ENCODE measurements around the gene ZMIZ1. TPM values are rescaled to one million over a fixed set of nuclear protein-coding genes. Genes with fewer than 3 reads are reported as not detected.

ZMIZ1 gene
- polyA plus RNA-seq, 2 donors, result 29.2 to 29.7 TPM

GRCh38 chr10:79170993-79171392, 102.2 kb downstream of the ZMIZ1 start:
- Histone ChIP-seq H3K27me3 (ENCODE audit: control insufficient read depth in 1 of 2, insufficient read depth in 2 of 2, low read length in 2 of 2) (no peaks in the 10 kb centered on the region), H3K4me3 (ENCODE audit: low read depth in 1 of 2, low read length in 2 of 2) (no peak overlapping the region), H3K27ac (ENCODE audit: low read depth in 2 of 2, low read length in 1 of 2) (peak overlapping the region in 1 of 2 donors; percentile 4), H3K36me3 (ENCODE audit: control insufficient read depth in 2 of 2, insufficient read depth in 2 of 2, low read length in 1 of 2) (peaks cover 11 to 46% of the 10 kb centered on the region in 2 donors), H3K9me3 (ENCODE audit: control insufficient read depth in 2 of 2, insufficient read depth in 1 of 2, low read depth in 1 of 2, low read length in 1 of 2) (no peaks in the 10 kb centered on the region), H3K4me1 (ENCODE audit: control insufficient read depth in 2 of 2, insufficient read depth in 2 of 2, low read length in 1 of 2) (peaks cover 6 to 7% of the 10 kb centered on the region in 2 donors)
- WGBS, 2 donors, result 78 to 79% methylated on average over 9 of the region's 9 CpGs

- peaks cover 7 to 9% of the 10 kb centered on the region in 2 donors for H3K4me1 ChIP-seq (ENCODE audit: control insufficient read depth in 2 of 2, insufficient read depth in 2 of 2, low read length in 1 of 2)
- H3K27ac ChIP-seq (ENCODE audit: low read depth in 2 of 2, low read length in 1 of 2), result peak overlapping the region in 1 of 2 donors; percentile 4
- H3K36me3 ChIP-seq (ENCODE audit: control insufficient read depth in 2 of 2, insufficient read depth in 2 of 2, low read length in 1 of 2), result peaks cover 11 to 45% of the 10 kb centered on the region in 2 donors
- H3K27me3 ChIP-seq (ENCODE audit: control insufficient read depth in 1 of 2, insufficient read depth in 2 of 2, low read length in 2 of 2), result no peaks in the 10 kb centered on the region
- WGBS, 2 donors, result 92 to 93% methylated on average over 5 of the region's 5 CpGs
- H3K9me3 ChIP-seq (ENCODE audit: control insufficient read depth in 2 of 2, insufficient read depth in 1 of 2, low read depth in 1 of 2, low read length in 1 of 2), result no peaks in the 10 kb centered on the region
- no peak overlapping the region for H3K4me3 ChIP-seq (ENCODE audit: low read depth in 1 of 2, low read length in 2 of 2)
Observed at GRCh38 chr10:79171504-79171903, 102.7 kb downstream of the ZMIZ1 start.

GRCh38 chr10:79172881-79173280, 104.1 kb downstream of the ZMIZ1 start:
- H3K4me1 ChIP-seq (ENCODE audit: control insufficient read depth in 2 of 2, insufficient read depth in 2 of 2, low read length in 1 of 2), result peaks cover 7 to 11% of the 10 kb centered on the region in 2 donors
- H3K9me3 ChIP-seq (ENCODE audit: control insufficient read depth in 2 of 2, insufficient read depth in 1 of 2, low read depth in 1 of 2, low read length in 1 of 2), result no peaks in the 10 kb centered on the region
- H3K27ac ChIP-seq (ENCODE audit: low read depth in 2 of 2, low read length in 1 of 2), result no peak overlapping the region
- no peaks in the 10 kb centered on the region for H3K27me3 ChIP-seq (ENCODE audit: control insufficient read depth in 1 of 2, insufficient read depth in 2 of 2, low read length in 2 of 2)
- WGBS, 2 donors, result 72 to 76% methylated on average over 5 of the region's 5 CpGs
- H3K4me3 ChIP-seq (ENCODE audit: low read depth in 1 of 2, low read length in 2 of 2), result no peak overlapping the region
- peaks cover 4 to 35% of the 10 kb centered on the region in 2 donors for H3K36me3 ChIP-seq (ENCODE audit: control insufficient read depth in 2 of 2, insufficient read depth in 2 of 2, low read length in 1 of 2)

GRCh38 chr10:79173582-79174262, 105.0 kb downstream of the ZMIZ1 start:
- 92 to 94% methylated on average over 10 of the region's 10 CpGs for WGBS, 2 donors
- Histone ChIP-seq H3K27me3 (ENCODE audit: control insufficient read depth in 1 of 2, insufficient read depth in 2 of 2, low read length in 2 of 2) (no peaks in the 10 kb centered on the region), H3K27ac (ENCODE audit: low read depth in 2 of 2, low read length in 1 of 2) (no peak overlapping the region), H3K36me3 (ENCODE audit: control insufficient read depth in 2 of 2, insufficient read depth in 2 of 2, low read length in 1 of 2) (peaks cover 4 to 33% of the 10 kb centered on the region in 2 donors), H3K4me3 (ENCODE audit: low read depth in 1 of 2, low read length in 2 of 2) (no peak overlapping the region), H3K9me3 (ENCODE audit: control insufficient read depth in 2 of 2, insufficient read depth in 1 of 2, low read depth in 1 of 2, low read length in 1 of 2) (no peaks in the 10 kb centered on the region), H3K4me1 (ENCODE audit: control insufficient read depth in 2 of 2, insufficient read depth in 2 of 2, low read length in 1 of 2) (peaks cover 8 to 11% of the 10 kb centered on the region in 2 donors)

- H3K4me1 ChIP-seq (ENCODE audit: control insufficient read depth in 2 of 2, insufficient read depth in 2 of 2, low read length in 1 of 2), result peaks cover 11 to 17% of the 10 kb centered on the region in 2 donors
Observed at GRCh38 chr10:79176052-79176501, 107.3 kb downstream of the ZMIZ1 start.

GRCh38 chr10:79176949-79177602, 108.3 kb downstream of the ZMIZ1 start:
- no peaks in the 10 kb centered on the region for H3K9me3 ChIP-seq (ENCODE audit: control insufficient read depth in 2 of 2, insufficient read depth in 1 of 2, low read depth in 1 of 2, low read length in 1 of 2)
- peaks cover 4 to 42% of the 10 kb centered on the region in 2 donors for H3K36me3 ChIP-seq (ENCODE audit: control insufficient read depth in 2 of 2, insufficient read depth in 2 of 2, low read length in 1 of 2)
- H3K4me3 ChIP-seq (ENCODE audit: low read depth in 1 of 2, low read length in 2 of 2), result no peak overlapping the region
- 56 to 59% methylated on average over 18 of the region's 18 CpGs for WGBS, 2 donors
- H3K27ac ChIP-seq (ENCODE audit: low read depth in 2 of 2, low read length in 1 of 2), result peak overlapping the region in 1 of 2 donors; percentile 36
- no peaks in the 10 kb centered on the region for H3K27me3 ChIP-seq (ENCODE audit: control insufficient read depth in 1 of 2, insufficient read depth in 2 of 2, low read length in 2 of 2)
- peaks cover 17 to 25% of the 10 kb centered on the region in 2 donors for H3K4me1 ChIP-seq (ENCODE audit: control insufficient read depth in 2 of 2, insufficient read depth in 2 of 2, low read length in 1 of 2)

More at GRCh38 chr10:79176052-79176501, 107.3 kb downstream of the ZMIZ1 start:
- Histone ChIP-seq H3K4me3 (ENCODE audit: low read depth in 1 of 2, low read length in 2 of 2) (no peak overlapping the region), H3K9me3 (ENCODE audit: control insufficient read depth in 2 of 2, insufficient read depth in 1 of 2, low read depth in 1 of 2, low read length in 1 of 2) (no peaks in the 10 kb centered on the region), H3K36me3 (ENCODE audit: control insufficient read depth in 2 of 2, insufficient read depth in 2 of 2, low read length in 1 of 2) (peaks cover 4 to 39% of the 10 kb centered on the region in 2 donors), H3K27me3 (ENCODE audit: control insufficient read depth in 1 of 2, insufficient read depth in 2 of 2, low read length in 2 of 2) (no peaks in the 10 kb centered on the region), H3K27ac (ENCODE audit: low read depth in 2 of 2, low read length in 1 of 2) (peak overlapping the region in 1 of 2 donors; percentile 39)
- 70 to 74% methylated on average over 10 of the region's 10 CpGs for WGBS, 2 donors

- H3K9me3 ChIP-seq (ENCODE audit: control insufficient read depth in 2 of 2, insufficient read depth in 1 of 2, low read depth in 1 of 2, low read length in 1 of 2), result no peaks in the 10 kb centered on the region
- H3K4me3 ChIP-seq (ENCODE audit: low read depth in 1 of 2, low read length in 2 of 2), result no peak overlapping the region
- H3K4me1 ChIP-seq (ENCODE audit: control insufficient read depth in 2 of 2, insufficient read depth in 2 of 2, low read length in 1 of 2), result peaks cover 17 to 29% of the 10 kb centered on the region in 2 donors
- peaks cover 4 to 46% of the 10 kb centered on the region in 2 donors for H3K36me3 ChIP-seq (ENCODE audit: control insufficient read depth in 2 of 2, insufficient read depth in 2 of 2, low read length in 1 of 2)
- 92 to 94% methylated on average over 8 of the region's 8 CpGs for WGBS, 2 donors
- H3K27ac ChIP-seq (ENCODE audit: low read depth in 2 of 2, low read length in 1 of 2), result peak overlapping the region in 1 of 2 donors; percentile 36
- no peaks in the 10 kb centered on the region for H3K27me3 ChIP-seq (ENCODE audit: control insufficient read depth in 1 of 2, insufficient read depth in 2 of 2, low read length in 2 of 2)
Observed at GRCh38 chr10:79178070-79178576, 109.4 kb downstream of the ZMIZ1 start.

- H3K4me3 ChIP-seq (ENCODE audit: low read depth in 1 of 2, low read length in 2 of 2), result no peak overlapping the region
- H3K27me3 ChIP-seq (ENCODE audit: control insufficient read depth in 1 of 2, insufficient read depth in 2 of 2, low read length in 2 of 2), result no peaks in the 10 kb centered on the region
- no peaks in the 10 kb centered on the region for H3K9me3 ChIP-seq (ENCODE audit: control insufficient read depth in 2 of 2, insufficient read depth in 1 of 2, low read depth in 1 of 2, low read length in 1 of 2)
- peaks cover 17 to 33% of the 10 kb centered on the region in 2 donors for H3K4me1 ChIP-seq (ENCODE audit: control insufficient read depth in 2 of 2, insufficient read depth in 2 of 2, low read length in 1 of 2)
- no peak overlapping the region for H3K27ac ChIP-seq (ENCODE audit: low read depth in 2 of 2, low read length in 1 of 2)
- 44 to 47% methylated on average over 9 of the region's 9 CpGs for WGBS, 2 donors
- peaks cover 4 to 47% of the 10 kb centered on the region in 2 donors for H3K36me3 ChIP-seq (ENCODE audit: control insufficient read depth in 2 of 2, insufficient read depth in 2 of 2, low read length in 1 of 2)
Observed at GRCh38 chr10:79178614-79179163, 109.9 kb downstream of the ZMIZ1 start.

- Histone ChIP-seq H3K27ac (ENCODE audit: low read depth in 2 of 2, low read length in 1 of 2) (peak overlapping the region in 1 of 2 donors; percentile 3), H3K4me1 (ENCODE audit: control insufficient read depth in 2 of 2, insufficient read depth in 2 of 2, low read length in 1 of 2) (peaks cover 17 to 39% of the 10 kb centered on the region in 2 donors)
Observed at GRCh38 chr10:79179164-79179956, 110.6 kb downstream of the ZMIZ1 start.

More at GRCh38 chr10:79179164-79179956, 110.6 kb downstream of the ZMIZ1 start:
- Histone ChIP-seq H3K4me3 (ENCODE audit: low read depth in 1 of 2, low read length in 2 of 2) (no peak overlapping the region), H3K36me3 (ENCODE audit: control insufficient read depth in 2 of 2, insufficient read depth in 2 of 2, low read length in 1 of 2) (peaks cover 4 to 43% of the 10 kb centered on the region in 2 donors), H3K27me3 (ENCODE audit: control insufficient read depth in 1 of 2, insufficient read depth in 2 of 2, low read length in 2 of 2) (no peaks in the 10 kb centered on the region), H3K9me3 (ENCODE audit: control insufficient read depth in 2 of 2, insufficient read depth in 1 of 2, low read depth in 1 of 2, low read length in 1 of 2) (no peaks in the 10 kb centered on the region)
- WGBS, 2 donors, result 67 to 69% methylated on average over 7 of the region's 7 CpGs

Data from esophagus (tissue), 2 donors.